Adipocyte (in vitro differentiated cells): ENCODE measurements around the gene TNXB.
"Not testable (repeated sequence)": the region's sequence is repeated elsewhere in the genome, so short reads cannot be mapped to it uniquely, and the experiment has no call there.

Experiments
- DNase-seq: peaks from one replicate; pipeline ENCODE4 v3.0.0-alpha.2; 2015; ENCODE audit warnings: low read depth
- H3K27me3 ChIP-seq: replicated peaks from 2 replicates; pipeline ENCODE4 v1.7.0; 2013; ENCODE audit warnings: mild to moderate bottlenecking, low read length, moderate library complexity; ENCODE audit not compliant: control insufficient read depth, insufficient read depth
- H3K36me3 ChIP-seq: 2 replicates; pipeline ENCODE4 v1.7.0; 2013; ENCODE audit warnings: low read length, mild to moderate bottlenecking, moderate library complexity; ENCODE audit not compliant: control insufficient read depth, insufficient read depth, severe bottlenecking
- H3K4me1 ChIP-seq: 2 replicates; pipeline ENCODE4 v1.7.0; 2013; ENCODE audit warnings: mild to moderate bottlenecking, low read length, moderate library complexity; ENCODE audit not compliant: control insufficient read depth, insufficient read depth
- H3K4me3 ChIP-seq: 2 replicates; pipeline ENCODE4 v1.7.0; 2013; ENCODE audit warnings: mild to moderate bottlenecking, low read length, moderate library complexity
- H3K9ac ChIP-seq: 2 replicates; pipeline ENCODE4 v1.7.0; 2013; ENCODE audit warnings: mild to moderate bottlenecking, low read length, moderate library complexity
- H3K9me3 ChIP-seq: 2 replicates; pipeline ENCODE4 v1.7.0; 2013; ENCODE audit warnings: mild to moderate bottlenecking, low read length, moderate library complexity; ENCODE audit not compliant: control insufficient read depth

Gene TNXB

DNA sequence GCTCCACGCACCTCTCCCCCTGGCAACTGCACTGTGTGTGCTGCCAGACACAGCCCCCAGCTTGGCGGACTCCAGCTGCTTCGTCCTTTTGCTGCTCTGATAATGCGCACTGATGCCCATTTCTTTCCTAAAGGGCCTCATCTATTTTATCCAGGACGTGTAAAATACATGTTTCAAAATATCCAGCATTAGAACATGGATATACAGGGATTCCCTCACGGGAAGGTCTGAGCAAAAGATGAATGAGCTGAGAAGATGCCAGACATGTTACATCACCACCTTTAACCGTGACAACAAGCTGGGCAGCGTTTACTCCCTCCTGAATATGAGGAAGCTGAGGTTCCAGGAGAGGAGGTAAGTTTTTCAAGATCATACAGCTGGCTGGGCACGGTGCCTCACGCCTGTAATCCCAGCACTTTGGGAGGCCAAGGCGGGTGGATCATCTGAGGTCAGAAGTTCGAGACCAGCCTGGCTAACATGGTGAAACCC is 32.8 kb downstream of the TNXB start:
- peaks cover 45% of the 10 kb centered on the region for H3K4me1 ChIP-seq

DNA sequence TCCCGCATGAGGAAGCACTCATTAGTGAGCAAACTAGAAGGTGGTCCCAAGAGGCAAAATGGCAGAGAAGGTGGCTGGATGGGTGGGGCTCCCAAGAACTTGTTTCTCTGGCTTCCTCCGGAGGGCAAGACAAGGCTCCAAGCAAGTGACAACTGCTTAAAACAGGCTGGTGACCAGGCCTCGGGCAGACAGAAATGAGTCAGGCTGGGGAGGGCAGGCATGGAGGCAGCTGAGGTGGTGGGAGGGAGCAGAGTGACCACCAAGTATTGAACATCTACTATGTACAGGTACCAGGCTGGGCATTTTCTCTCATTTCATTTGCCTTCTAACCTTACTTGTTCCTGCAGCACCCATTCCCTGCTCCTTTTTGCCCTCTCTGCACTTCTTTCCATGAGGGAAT is 33.4 kb downstream of the TNXB start:
- Histone ChIP-seq H3K4me3 (no peak overlapping the region), H3K36me3 (no peaks in the 10 kb centered on the region), H3K4me1 (peaks cover 44% of the 10 kb centered on the region), H3K27me3 (no peaks in the 10 kb centered on the region), H3K9ac (no peak overlapping the region), H3K9me3 (no peaks in the 10 kb centered on the region)
- DNase-seq: no peak

More for the DNA sequence above, 32.8 kb downstream of the TNXB start:
- Histone ChIP-seq H3K36me3 (no peaks in the 10 kb centered on the region), H3K9me3 (no peaks in the 10 kb centered on the region), H3K9ac (no peak overlapping the region), H3K4me3 (no peak overlapping the region), H3K27me3 (no peaks in the 10 kb centered on the region)
- DNase-seq: peak; percentile 68

DNA sequence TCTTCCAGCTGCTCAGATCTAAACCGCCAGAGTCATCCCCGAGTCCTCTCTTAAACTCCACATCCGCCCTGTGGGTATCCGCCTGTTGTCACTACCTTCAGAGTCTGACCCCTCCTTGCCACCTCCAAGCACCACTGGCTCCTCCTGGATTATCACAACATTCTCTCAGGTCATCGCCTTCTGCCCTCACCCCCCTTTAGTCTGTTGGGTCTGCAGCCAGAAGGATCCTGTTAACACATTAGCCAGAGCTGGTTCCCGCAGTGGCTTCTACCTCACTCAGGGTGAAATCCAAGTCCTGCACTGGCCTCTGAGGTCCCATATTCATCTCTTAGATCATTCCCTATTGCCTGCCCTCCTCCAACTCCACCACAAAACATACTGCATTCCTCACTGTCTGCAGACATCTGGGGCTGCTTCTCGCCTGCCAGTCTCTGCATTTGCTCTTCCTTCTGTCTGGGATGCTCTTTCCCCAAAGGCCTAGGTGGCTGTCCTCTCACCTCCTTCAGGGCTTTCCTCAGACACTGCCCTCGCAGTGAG is 34.1 kb downstream of the TNXB start:
- no peak for DNase-seq
- no peaks in the 10 kb centered on the region for H3K27me3 ChIP-seq

DNA sequence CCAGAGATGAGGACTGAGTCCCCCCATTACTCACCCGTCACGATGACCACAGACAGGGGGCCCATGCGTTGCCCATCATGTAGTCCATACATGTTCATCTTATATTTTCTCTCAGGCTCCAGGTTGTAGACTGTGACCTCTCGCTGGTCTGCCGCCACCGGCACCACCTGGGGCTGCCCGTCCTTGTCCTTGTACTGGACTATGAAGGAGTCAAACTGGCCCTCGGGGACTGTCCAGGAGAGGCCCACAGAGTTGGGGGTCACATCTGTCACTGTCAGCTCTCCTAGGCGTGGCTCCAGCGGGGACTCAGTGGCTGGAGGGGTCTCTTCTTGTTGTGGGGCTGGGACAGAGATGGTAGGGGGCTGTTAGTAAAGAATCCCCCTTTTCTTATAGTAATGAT is 35.5 kb downstream of the TNXB start:
- no peaks in the 10 kb centered on the region for H3K27me3 ChIP-seq
- H3K9ac ChIP-seq: no peak overlapping the region
- no peak for DNase-seq
- no peak overlapping the region for H3K4me3 ChIP-seq
- H3K9me3 ChIP-seq: no peaks in the 10 kb centered on the region
- peaks cover 31% of the 10 kb centered on the region for H3K4me1 ChIP-seq
- no peaks in the 10 kb centered on the region for H3K36me3 ChIP-seq

More for the DNA sequence above, 34.1 kb downstream of the TNXB start:
- peaks cover 42% of the 10 kb centered on the region for H3K4me1 ChIP-seq
- H3K9me3 ChIP-seq: no peaks in the 10 kb centered on the region
- H3K36me3 ChIP-seq: no peaks in the 10 kb centered on the region
- H3K9ac ChIP-seq: no peak overlapping the region
- H3K4me3 ChIP-seq: no peak overlapping the region

DNA sequence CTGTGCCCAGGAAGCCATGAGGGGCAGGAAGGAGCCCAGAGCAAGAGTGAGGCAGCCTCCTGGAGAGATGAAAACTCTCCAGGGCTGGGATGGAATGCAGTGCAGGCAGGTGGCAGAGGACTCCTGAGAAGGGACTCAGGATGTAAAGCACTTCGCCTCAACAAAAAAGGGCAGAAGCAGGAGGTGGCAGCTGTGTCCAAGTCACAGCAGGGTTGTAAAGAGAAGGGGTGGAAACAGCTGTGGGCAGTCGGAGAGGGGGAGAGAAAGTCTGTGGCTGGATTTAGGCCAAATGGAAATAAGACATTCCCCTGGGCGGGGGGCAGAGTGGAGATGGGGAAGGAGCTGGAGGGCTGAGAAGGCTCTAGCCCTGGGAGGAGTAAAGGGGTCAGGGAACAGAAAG is 36.0 kb downstream of the TNXB start:
- DNase-seq: no peak

DNA sequence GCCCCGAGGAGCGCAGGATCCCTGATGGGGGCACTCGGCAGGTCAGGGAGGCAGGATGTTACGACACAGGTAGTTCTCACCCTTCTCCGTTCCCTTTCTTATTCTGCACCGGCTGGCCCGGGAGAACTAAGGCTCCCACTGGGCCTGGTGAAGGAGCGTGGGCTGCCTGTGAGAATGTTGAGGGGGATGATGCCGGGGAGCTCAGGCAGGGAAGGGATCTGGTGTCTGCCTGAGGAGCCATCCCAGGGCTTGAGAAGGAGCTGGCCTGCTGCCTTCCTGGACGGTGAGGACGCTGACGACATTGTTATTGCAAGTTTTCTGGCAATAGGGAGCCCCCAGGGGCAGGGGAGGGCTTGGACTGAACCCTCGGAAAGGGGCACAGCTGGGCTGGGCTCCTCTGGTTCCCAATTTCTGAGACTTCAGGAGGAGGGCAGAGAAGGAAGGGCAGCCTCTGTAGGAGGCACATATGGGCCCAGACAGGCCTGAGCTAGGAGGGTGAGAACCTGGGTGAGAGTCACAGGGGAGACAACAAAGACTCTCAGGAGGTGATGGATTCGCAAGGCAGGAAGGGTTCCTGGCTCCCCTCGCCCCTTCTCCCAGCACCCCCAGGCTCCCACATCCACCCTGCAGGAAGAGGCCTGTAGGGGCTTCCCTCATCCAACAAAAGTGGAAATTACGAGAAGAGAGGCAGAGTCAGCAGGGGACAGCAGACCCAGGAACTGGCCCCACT is 38.2 kb downstream of the TNXB start:
- H3K9me3 ChIP-seq: no peaks in the 10 kb centered on the region
- H3K4me1 ChIP-seq: peaks cover 21% of the 10 kb centered on the region
- H3K36me3 ChIP-seq: no peaks in the 10 kb centered on the region
- H3K4me3 ChIP-seq: no peak overlapping the region
- no peaks in the 10 kb centered on the region for H3K27me3 ChIP-seq
- H3K9ac ChIP-seq: peak overlapping the region; percentile 30
- no peak for DNase-seq

More for the DNA sequence above, 36.0 kb downstream of the TNXB start:
- H3K4me3 ChIP-seq: no peak overlapping the region
- no peaks in the 10 kb centered on the region for H3K36me3 ChIP-seq
- no peaks in the 10 kb centered on the region for H3K27me3 ChIP-seq
- H3K9me3 ChIP-seq: no peaks in the 10 kb centered on the region
- no peak overlapping the region for H3K9ac ChIP-seq
- H3K4me1 ChIP-seq: peaks cover 31% of the 10 kb centered on the region

DNA sequence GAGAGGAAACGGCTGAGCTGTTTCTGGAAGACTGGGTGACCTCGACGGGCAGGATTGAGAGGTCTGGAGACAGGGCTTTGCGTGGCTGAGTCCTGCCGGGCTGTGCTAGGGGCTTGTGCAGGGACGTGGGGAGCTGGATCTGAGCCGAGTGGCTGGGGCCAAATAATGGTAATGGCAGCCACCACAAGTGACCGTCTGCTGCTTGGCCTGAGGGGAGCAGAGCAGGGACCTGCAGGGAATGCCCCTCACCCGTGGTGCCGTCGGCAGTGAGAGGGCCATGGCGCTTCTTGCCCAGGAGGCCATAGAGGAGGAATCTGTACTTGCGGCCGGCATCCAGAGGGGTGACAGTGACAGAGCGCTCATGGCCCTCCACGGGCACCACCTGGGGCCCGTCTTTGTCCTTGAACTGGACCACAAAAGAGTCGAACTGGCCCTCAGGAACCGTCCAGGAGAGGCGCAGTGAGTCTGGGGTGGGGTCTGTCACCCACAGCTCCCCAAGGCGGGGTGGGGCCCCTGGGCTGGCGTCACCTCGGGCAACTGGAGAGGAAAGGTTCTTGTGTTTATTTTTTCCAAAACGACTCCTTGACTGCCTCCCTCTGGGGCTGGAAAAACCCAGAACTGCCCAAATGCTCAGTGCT is 39.1 kb downstream of the TNXB start:
- H3K36me3 ChIP-seq: no peaks in the 10 kb centered on the region
- H3K4me1 ChIP-seq: peaks cover 12% of the 10 kb centered on the region
- H3K9ac ChIP-seq: no peak overlapping the region
- no peak for DNase-seq
- no peaks in the 10 kb centered on the region for H3K9me3 ChIP-seq
- no peak overlapping the region for H3K4me3 ChIP-seq
- H3K27me3 ChIP-seq: no peaks in the 10 kb centered on the region

DNA sequence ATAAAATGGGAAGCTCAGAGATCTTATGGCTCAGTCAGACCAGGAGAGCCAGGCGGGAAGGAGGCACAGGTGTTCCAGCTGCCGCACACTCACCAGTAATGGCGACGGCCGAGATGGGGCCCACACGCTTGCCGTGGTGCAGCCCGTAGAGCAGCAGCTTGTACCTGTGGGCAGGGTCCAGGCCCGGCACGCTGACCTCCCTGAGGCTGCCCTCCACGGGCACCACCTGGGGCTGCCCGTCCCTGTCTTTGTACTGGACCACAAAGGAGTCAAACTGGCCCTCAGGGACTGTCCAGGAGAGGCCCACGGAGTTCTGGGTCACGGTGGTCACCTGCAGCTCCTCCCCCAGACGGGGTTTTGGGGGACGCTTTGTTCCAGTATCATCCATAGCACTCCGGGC is 39.7 kb downstream of the TNXB start:
- DNase-seq: no peak
- Histone ChIP-seq H3K27me3 (no peaks in the 10 kb centered on the region), H3K9ac (no peak overlapping the region), H3K4me1 (peaks cover 11% of the 10 kb centered on the region), H3K4me3 (no peak overlapping the region), H3K36me3 (no peaks in the 10 kb centered on the region), H3K9me3 (no peaks in the 10 kb centered on the region)

DNA sequence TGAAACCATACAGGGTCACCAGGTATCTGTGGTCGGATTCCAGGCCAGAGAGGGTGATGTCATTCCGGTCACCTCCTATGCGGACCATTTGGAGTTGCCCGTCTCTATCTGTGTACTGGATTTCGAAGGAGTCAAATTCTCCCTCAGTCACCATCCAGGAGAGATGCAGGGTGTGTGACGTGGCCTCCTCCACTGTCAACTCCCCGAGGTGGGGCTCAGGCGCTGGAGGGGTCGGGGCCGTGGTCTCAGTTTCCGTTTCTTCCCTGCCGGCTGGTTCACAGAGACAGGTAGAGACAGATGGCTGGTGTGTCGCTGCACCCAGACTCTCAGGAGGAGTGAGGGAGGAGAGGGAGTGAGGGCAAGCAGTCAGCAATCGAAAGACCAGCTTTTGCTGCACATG is 40.3 kb downstream of the TNXB start:
- Histone ChIP-seq H3K9ac (no peak overlapping the region), H3K27me3 (no peaks in the 10 kb centered on the region), H3K4me1 (peaks cover 11% of the 10 kb centered on the region), H3K36me3 (no peaks in the 10 kb centered on the region), H3K4me3 (no peak overlapping the region), H3K9me3 (no peaks in the 10 kb centered on the region)
- no peak for DNase-seq

DNA sequence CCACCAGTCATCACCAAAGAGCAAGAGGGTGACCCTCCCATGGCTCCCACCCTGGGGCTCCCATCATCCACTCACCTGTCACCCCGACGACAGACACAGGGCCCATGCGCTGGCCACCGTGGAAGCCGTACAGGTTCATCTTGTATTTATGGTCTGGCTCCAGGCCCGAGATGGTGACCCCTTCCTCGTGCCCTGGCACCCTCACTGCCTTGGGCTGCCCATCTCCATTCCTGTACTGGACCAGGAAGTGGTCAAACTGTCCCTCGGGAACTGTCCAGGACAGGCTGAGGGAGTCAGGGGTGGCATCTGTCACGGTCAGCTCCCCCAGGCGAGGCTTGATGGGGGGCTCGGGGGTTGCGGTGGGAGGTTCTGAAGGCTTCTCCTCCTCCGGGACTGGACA is 40.8 kb downstream of the TNXB start:
- H3K9me3 ChIP-seq, H3K36me3 ChIP-seq, H3K4me3 ChIP-seq, H3K27me3 ChIP-seq, DNase-seq, H3K9ac ChIP-seq: not testable (repeated sequence)
- peaks cover 11% of the 10 kb centered on the region for H3K4me1 ChIP-seq

DNA sequence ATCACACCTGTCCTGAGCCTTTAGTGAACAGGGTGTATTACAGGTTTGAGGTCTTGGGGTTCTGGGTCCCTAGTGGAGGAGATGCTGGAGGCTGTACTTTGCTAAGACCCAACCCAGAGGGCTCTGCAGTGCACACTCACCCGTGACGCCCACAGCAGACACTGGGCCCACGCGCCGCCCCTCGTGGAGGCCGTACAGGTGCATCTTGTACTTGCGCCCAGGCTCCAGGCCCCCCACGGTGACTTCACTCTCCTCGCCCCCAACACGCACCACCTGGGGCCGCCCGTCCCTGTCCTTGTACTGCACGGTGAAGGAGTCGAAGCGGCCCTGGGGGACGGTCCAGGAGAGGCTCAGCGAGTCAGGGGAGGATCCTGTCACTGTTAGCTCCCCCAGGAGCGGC is 41.6 kb downstream of the TNXB start:
- H3K27me3 ChIP-seq, DNase-seq, H3K9me3 ChIP-seq, H3K4me3 ChIP-seq, H3K9ac ChIP-seq, H3K36me3 ChIP-seq: not testable (repeated sequence)
- H3K4me1 ChIP-seq: peaks cover 11% of the 10 kb centered on the region
